ENCODE results near the gene PDE8A. TPM values are rescaled to one million over a fixed set of nuclear protein-coding genes. Genes with fewer than 3 reads are reported as not detected.
A peak's percentile ranks its signal among the peaks of the same experiment; 100 is the strongest.

The PDE8A gene
- polyA plus RNA-seq, 1 experiment, result 48.4 TPM

GRCh38 chr15:85086855-85087254, 105.2 kb downstream of the PDE8A start:
- CTCF ChIA-PET, result no interaction called here
- POLR2A ChIA-PET, result no interaction called here
- DNase-seq (ENCODE audit: low read depth, low spot score), result no peak
- TF ChIP-seq CTCF (IDR thresholded peaks at IDR 0.05; ENCODE audit: low read depth, low read length), result no peak
- Histone ChIP-seq H3K4me3 (ENCODE audit: low read depth, low read length) (no peak overlapping the region), H3K9me3 (ENCODE audit: control insufficient read depth, insufficient read depth, low read length) (no peaks in the 10 kb centered on the region), H3K27ac (ENCODE audit: low read depth, low read length) (no peak overlapping the region), H3K27me3 (ENCODE audit: control insufficient read depth, insufficient read depth, low read length) (no peaks in the 10 kb centered on the region)

- Histone ChIP-seq H3K27me3 (ENCODE audit: control insufficient read depth, insufficient read depth, low read length) (no peaks in the 10 kb centered on the region), H3K9me3 (ENCODE audit: control insufficient read depth, insufficient read depth, low read length) (no peaks in the 10 kb centered on the region), H3K4me3 (ENCODE audit: low read depth, low read length) (no peak overlapping the region), H3K27ac (ENCODE audit: low read depth, low read length) (no peak overlapping the region)
- ChIA-PET CTCF (no interaction called here), POLR2A (no interaction called here)
- no peak for DNase-seq (ENCODE audit: low read depth, low spot score)
- no peak for TF ChIP-seq CTCF (IDR thresholded peaks at IDR 0.05; ENCODE audit: low read depth, low read length)
Observed at GRCh38 chr15:85088300-85088699, 106.6 kb downstream of the PDE8A start.

GRCh38 chr15:85089929-85090597, 108.4 kb downstream of the PDE8A start:
- ChIA-PET POLR2A (no interaction called here), CTCF (interaction anchor here (0.6 kb wide), 1 partner anchor 133 kb away, joined by 3 read pairs; no protein-coding TSS in a partner anchor)
- H3K9me3 ChIP-seq (ENCODE audit: control insufficient read depth, insufficient read depth, low read length), result no peaks in the 10 kb centered on the region
- no peak for TF ChIP-seq CTCF (IDR thresholded peaks at IDR 0.05; ENCODE audit: low read depth, low read length)
- DNase-seq (ENCODE audit: low read depth, low spot score), result no peak
- H3K27me3 ChIP-seq (ENCODE audit: control insufficient read depth, insufficient read depth, low read length), result no peaks in the 10 kb centered on the region
- no peak overlapping the region for H3K4me3 ChIP-seq (ENCODE audit: low read depth, low read length)
- no peak overlapping the region for H3K27ac ChIP-seq (ENCODE audit: low read depth, low read length)

- Histone ChIP-seq H3K9me3 (ENCODE audit: control insufficient read depth, insufficient read depth, low read length) (no peaks in the 10 kb centered on the region), H3K27me3 (ENCODE audit: control insufficient read depth, insufficient read depth, low read length) (no peaks in the 10 kb centered on the region), H3K4me3 (ENCODE audit: low read depth, low read length) (no peak overlapping the region), H3K27ac (ENCODE audit: low read depth, low read length) (no peak overlapping the region)
- ChIA-PET CTCF (no interaction called here), POLR2A (no interaction called here)
- TF ChIP-seq CTCF (IDR thresholded peaks at IDR 0.05; ENCODE audit: low read depth, low read length), result no peak
- no peak for DNase-seq (ENCODE audit: low read depth, low spot score)
Observed at GRCh38 chr15:85091990-85092389, 110.3 kb downstream of the PDE8A start.

- POLR2A ChIA-PET, result no interaction called here
- CTCF ChIA-PET, result no interaction called here
- H3K4me3 ChIP-seq (ENCODE audit: low read depth, low read length), result no peak overlapping the region
- H3K9me3 ChIP-seq (ENCODE audit: control insufficient read depth, insufficient read depth, low read length), result no peaks in the 10 kb centered on the region
- TF ChIP-seq CTCF (IDR thresholded peaks at IDR 0.05; ENCODE audit: low read depth, low read length), result no peak
- H3K27ac ChIP-seq (ENCODE audit: low read depth, low read length), result no peak overlapping the region
- H3K27me3 ChIP-seq (ENCODE audit: control insufficient read depth, insufficient read depth, low read length), result no peaks in the 10 kb centered on the region
- DNase-seq (ENCODE audit: low read depth, low spot score), result peak; percentile 16
Observed at GRCh38 chr15:85094685-85095084, 113.0 kb downstream of the PDE8A start.
